ENCODE measurements around the gene CD44. TPM values are rescaled to one million over a fixed set of nuclear protein-coding genes. Genes with fewer than 3 reads are reported as not detected.

CD44 gene
- total and polyA plus RNA-seq, 4 donors: 4.1 to 26.9 (median 14.6) TPM

- H3K4me3 ChIP-seq (ENCODE audit: low read depth in 1 of 3, low read length in 3 of 3): no peak overlapping the region
- TF ChIP-seq RXRA (IDR thresholded peaks at IDR 0.05) (no peak), RAD21 (IDR thresholded peaks at IDR 0.05) (peak in 1 of 2 donors; percentile 15)
- DNase-seq (ENCODE audit: low spot score): no peak
- H3K36me3 ChIP-seq (ENCODE audit: control insufficient read depth in 4 of 4, insufficient read depth in 3 of 4, low read depth in 1 of 4, low read length in 3 of 4): no peaks in the 10 kb centered on the region
- H3K27ac ChIP-seq (ENCODE audit: low read depth in 1 of 2, low read length in 2 of 2): no peak overlapping the region
- H3K9me3 ChIP-seq (ENCODE audit: control insufficient read depth in 4 of 4, low read length in 3 of 4): no peaks in the 10 kb centered on the region
- H3K9ac ChIP-seq (ENCODE audit: low read depth in 1 of 2, low read length in 2 of 2): no peak overlapping the region
- H3K4me1 ChIP-seq (ENCODE audit: control insufficient read depth in 4 of 4, insufficient read depth in 4 of 4, low read length in 3 of 4): no peaks in the 10 kb centered on the region
- WGBS: 58% methylated on average over 3 of the region's 3 CpGs
- no peaks in the 10 kb centered on the region for H3K27me3 ChIP-seq (ENCODE audit: control insufficient read depth in 4 of 4, insufficient read depth in 4 of 4, low read length in 3 of 4)
Measured at GRCh38 chr11:35163702-35164496, 24.9 kb downstream of the CD44 start.

- Histone ChIP-seq H3K4me1 (ENCODE audit: control insufficient read depth in 4 of 4, insufficient read depth in 4 of 4, low read length in 3 of 4) (no peaks in the 10 kb centered on the region), H3K27ac (ENCODE audit: low read depth in 1 of 2, low read length in 2 of 2) (no peak overlapping the region), H3K9me3 (ENCODE audit: control insufficient read depth in 4 of 4, low read length in 3 of 4) (no peaks in the 10 kb centered on the region), H3K9ac (ENCODE audit: low read depth in 1 of 2, low read length in 2 of 2) (no peak overlapping the region), H3K4me3 (ENCODE audit: low read depth in 1 of 3, low read length in 3 of 3) (no peak overlapping the region), H3K27me3 (ENCODE audit: control insufficient read depth in 4 of 4, insufficient read depth in 4 of 4, low read length in 3 of 4) (no peaks in the 10 kb centered on the region), H3K36me3 (ENCODE audit: control insufficient read depth in 4 of 4, insufficient read depth in 3 of 4, low read depth in 1 of 4, low read length in 3 of 4) (no peaks in the 10 kb centered on the region)
- 92% methylated on average over 1 of the region's 1 CpG for WGBS
- no peak for DNase-seq (ENCODE audit: low spot score)
- TF ChIP-seq ZBTB33 (IDR thresholded peaks at IDR 0.05) (no peak), TAF1 (conservative IDR thresholded peaks at IDR 0.05) (no peak), GABPA (IDR thresholded peaks at IDR 0.05 in 1 of 2, conservative IDR thresholded peaks at IDR 0.05 in 1 of 2) (no peak), HNF4G (IDR thresholded peaks at IDR 0.05) (no peak), ATF3 (IDR thresholded peaks at IDR 0.05) (no peak), JUND (IDR thresholded peaks at IDR 0.05) (no peak)
Measured at GRCh38 chr11:35165030-35165422, 26.1 kb downstream of the CD44 start.

- no peak overlapping the region for H3K4me3 ChIP-seq (ENCODE audit: low read depth in 1 of 3, low read length in 3 of 3)
- H3K27ac ChIP-seq (ENCODE audit: low read depth in 1 of 2, low read length in 2 of 2): peak overlapping the region in 1 of 2 donors; percentile 43
- no peaks in the 10 kb centered on the region for H3K4me1 ChIP-seq (ENCODE audit: control insufficient read depth in 4 of 4, insufficient read depth in 4 of 4, low read length in 3 of 4)
- no peak for DNase-seq (ENCODE audit: low spot score)
- TF ChIP-seq TAF1 (conservative IDR thresholded peaks at IDR 0.05) (no peak), SP1 (IDR thresholded peaks at IDR 0.05) (no peak), ZBTB33 (IDR thresholded peaks at IDR 0.05) (no peak), EGR1 (IDR thresholded peaks at IDR 0.05; ENCODE audit: low read depth in 2 of 2) (no peak), YY1 (IDR thresholded peaks at IDR 0.05) (no peak), HNF4A (conservative IDR thresholded peaks at IDR 0.05) (no peak), RAD21 (IDR thresholded peaks at IDR 0.05) (no peak), RXRA (IDR thresholded peaks at IDR 0.05) (no peak), HNF4G (IDR thresholded peaks at IDR 0.05) (no peak), NR2F2 (IDR thresholded peaks at IDR 0.05) (no peak), ATF3 (IDR thresholded peaks at IDR 0.05) (no peak)
- no peaks in the 10 kb centered on the region for H3K36me3 ChIP-seq (ENCODE audit: control insufficient read depth in 4 of 4, insufficient read depth in 3 of 4, low read depth in 1 of 4, low read length in 3 of 4)
- WGBS: 68% methylated on average over 8 of the region's 8 CpGs
- no peaks in the 10 kb centered on the region for H3K9me3 ChIP-seq (ENCODE audit: control insufficient read depth in 4 of 4, low read length in 3 of 4)
- H3K9ac ChIP-seq (ENCODE audit: low read depth in 1 of 2, low read length in 2 of 2): peak overlapping the region in 1 of 2 donors; percentile 55
- H3K27me3 ChIP-seq (ENCODE audit: control insufficient read depth in 4 of 4, insufficient read depth in 4 of 4, low read length in 3 of 4): no peaks in the 10 kb centered on the region
Measured at GRCh38 chr11:35165423-35166368, 26.7 kb downstream of the CD44 start.
